HepG2 (cell line): ENCODE results near the gene CD164L2. TPM values are rescaled to one million over a fixed set of nuclear protein-coding genes. Genes with fewer than 3 reads are reported as not detected.

Source experiments
- PHF20 ChIP-seq: sonication (generic); formaldehyde crosslinking; IDR thresholded peaks from 2 replicates; pipeline ENCODE4 v1.5.0; 2020; ENCODE audit warnings: mild to moderate bottlenecking, missing genetic modification reagents
- ZBTB26 ChIP-seq: IDR thresholded peaks from 2 replicates; pipeline ENCODE4 v1.6.1; 2016; ENCODE audit warnings: missing compliant biosample characterization, missing genetic modification reagents, borderline replicate concordance
- ZNF275 ChIP-seq: sonication (generic); formaldehyde crosslinking; IDR thresholded peaks from 2 replicates; pipeline ENCODE4 v1.8.0; 2022; ENCODE audit warnings: missing genetic modification reagents, mild to moderate bottlenecking, inconsistent platforms, borderline replicate concordance
- ZNF34 ChIP-seq: sonication (generic); formaldehyde crosslinking; IDR thresholded peaks from 2 replicates; pipeline ENCODE4 v1.4.0; 2020; ENCODE audit warnings: mild to moderate bottlenecking, missing genetic modification reagents, borderline replicate concordance
- ZNF562 ChIP-seq: sonication (generic); formaldehyde crosslinking; IDR thresholded peaks from 2 replicates; pipeline ENCODE4 v1.8.0; 2022; ENCODE audit warnings: missing genetic modification reagents, borderline replicate concordance
- ZNF574 ChIP-seq: sonication (generic); formaldehyde crosslinking; IDR thresholded peaks from 2 replicates; pipeline ENCODE4 v1.4.0; 2020; ENCODE audit warnings: missing genetic modification reagents
- ZNF704 ChIP-seq: sonication (generic); formaldehyde crosslinking; IDR thresholded peaks from 2 replicates; pipeline ENCODE4 v1.8.1; 2023; ENCODE audit warnings: mild to moderate bottlenecking, inconsistent platforms, moderate library complexity, missing genetic modification reagents, borderline replicate concordance
- polyA plus RNA-seq, 8 experiments: library from polyadenylated mRNA; depleted of rRNA in 3 of 8; stranded (reverse) in 7 of 8; unstranded in 1 of 8; fragments of >200 nt; fragmentation: Illumina TruSeq in 4 of 8; extraction: Trizol in 4 of 8; gene quantifications; 2 replicates each; pipeline versions ENCODE4 v1.2.1 to v1.2.3, GENCODE V29; 2011 to 2016; ENCODE audit warnings: low read depth in 4 of 8, missing spikeins in 1 of 8, mixed read lengths in 1 of 8; ENCODE audit not compliant: insufficient read depth in 1 of 8
- total RNA-seq, 5 experiments: library from RNA; depleted of rRNA; stranded (reverse); fragments of >200 nt; fragmentation: Illumina TruSeq; extraction: Trizol; gene quantifications; 2 replicates each; pipeline ENCODE4 v1.2.3, GENCODE V29; 2016; ENCODE audit warnings: low read depth in 1 of 5

The CD164L2 gene
- total and polyA plus RNA-seq, 2 of the 13 experiments (the other 11 are each of a cell fraction or from before 2014, with no cell fraction given): not detected

- TF ChIP-seq ZNF574 (CRISPR knock-in tag): no peak
- TF ChIP-seq ZNF275 (CRISPR knock-in tag): no peak
- no peak for TF ChIP-seq ZBTB26 (CRISPR knock-in tag)
- TF ChIP-seq PHF20 (CRISPR knock-in tag): no peak
- no peak for TF ChIP-seq ZNF704 (CRISPR knock-in tag)
- TF ChIP-seq ZNF34 (CRISPR knock-in tag): no peak
- no peak for TF ChIP-seq ZNF562 (CRISPR knock-in tag)
Measured at GRCh38 chr1:27358928-27359313, 24.2 kb downstream of the CD164L2 start (continued).
